HEK293 (cell line): ENCODE measurements around the gene FADS2.
A peak's percentile ranks its signal among the peaks of the same experiment; 100 is the strongest.

Experiments
- BCL11B ChIP-seq: fragments of 450-650 bp; formaldehyde crosslinking; IDR thresholded peaks from 2 replicates; pipeline ENCODE4 v1.5.1; 2016; ENCODE audit warnings: low read depth, missing biosample characterization, missing genetic modification characterization
- GFI1B ChIP-seq: fragments of 450-650 bp; formaldehyde crosslinking; IDR thresholded peaks from 2 replicates; pipeline ENCODE4 v1.5.1; 2016; ENCODE audit warnings: missing biosample characterization, missing genetic modification characterization
- GLI2 ChIP-seq: fragments of 450-650 bp; formaldehyde crosslinking; IDR thresholded peaks from 2 replicates; pipeline ENCODE4; 2017; ENCODE audit warnings: missing biosample characterization, missing genetic modification characterization, low read depth, borderline replicate concordance
- KLF9 ChIP-seq: fragments of 450-650 bp; formaldehyde crosslinking; IDR thresholded peaks from 2 replicates; pipeline ENCODE4 v1.5.1; 2016; ENCODE audit warnings: missing biosample characterization, missing genetic modification characterization, low read depth
- ZBTB1 ChIP-seq: fragments of 450-650 bp; formaldehyde crosslinking; IDR thresholded peaks from 2 replicates; pipeline ENCODE4 v1.5.1; 2016; ENCODE audit warnings: missing biosample characterization, missing genetic modification characterization
- ZBTB17 ChIP-seq: fragments of 450-650 bp; formaldehyde crosslinking; IDR thresholded peaks from 2 replicates; pipeline ENCODE4 v1.5.1; 2016; ENCODE audit warnings: missing biosample characterization, missing genetic modification characterization
- ZBTB20 ChIP-seq: fragments of 450-650 bp; formaldehyde crosslinking; IDR thresholded peaks from 2 replicates; pipeline ENCODE4 v1.5.1; 2016; ENCODE audit warnings: missing biosample characterization, missing genetic modification characterization
- ZBTB21 ChIP-seq: fragments of 450-650 bp; formaldehyde crosslinking; IDR thresholded peaks from 2 replicates; pipeline ENCODE4 v1.5.1; 2017; ENCODE audit warnings: missing biosample characterization, missing genetic modification characterization
- ZBTB48 ChIP-seq: fragments of 450-650 bp; formaldehyde crosslinking; IDR thresholded peaks from 2 replicates; pipeline ENCODE4 v1.5.1; 2016; ENCODE audit warnings: missing biosample characterization, missing genetic modification characterization
- ZNF146 ChIP-seq: fragments of 450-650 bp; formaldehyde crosslinking; IDR thresholded peaks from 2 replicates; pipeline ENCODE4 v1.5.1; 2016; ENCODE audit warnings: missing biosample characterization, missing genetic modification characterization
- ZNF221 ChIP-seq: fragments of 450-650 bp; formaldehyde crosslinking; IDR thresholded peaks from 2 replicates; pipeline ENCODE4 v1.5.1; 2017; ENCODE audit warnings: missing biosample characterization, missing genetic modification characterization, borderline replicate concordance
- ZNF266 ChIP-seq: fragments of 450-650 bp; formaldehyde crosslinking; IDR thresholded peaks from 2 replicates; pipeline ENCODE4 v1.5.1; 2016; ENCODE audit warnings: missing biosample characterization, missing genetic modification characterization, low read depth
- ZNF423 ChIP-seq: fragments of 450-650 bp; formaldehyde crosslinking; IDR thresholded peaks from 2 replicates; pipeline ENCODE4 v1.5.1; 2016; ENCODE audit warnings: missing biosample characterization, missing genetic modification characterization
- ZNF501 ChIP-seq: fragments of 450-650 bp; formaldehyde crosslinking; IDR thresholded peaks from 2 replicates; pipeline ENCODE4 v1.5.1; 2016; ENCODE audit warnings: missing biosample characterization, missing genetic modification characterization
- ZNF530 ChIP-seq: fragments of 450-650 bp; formaldehyde crosslinking; IDR thresholded peaks from 2 replicates; pipeline ENCODE4 v1.5.1; 2016; ENCODE audit warnings: low read depth, missing biosample characterization, missing genetic modification characterization
- ZNF544 ChIP-seq: fragments of 450-650 bp; formaldehyde crosslinking; IDR thresholded peaks from 2 replicates; pipeline ENCODE4 v1.5.0; 2017; ENCODE audit warnings: missing biosample characterization, missing genetic modification characterization
- ZNF561 ChIP-seq: fragments of 450-650 bp; IDR thresholded peaks from 2 replicates; pipeline ENCODE4 v1.5.1; 2018; ENCODE audit warnings: missing biosample characterization, missing genetic modification characterization, borderline replicate concordance
- ZNF660 ChIP-seq: fragments of 450-650 bp; IDR thresholded peaks from 2 replicates; pipeline ENCODE4 v1.5.1; 2018; ENCODE audit warnings: missing biosample characterization, mild to moderate bottlenecking, missing genetic modification characterization
- ZNF664 ChIP-seq: fragments of 450-650 bp; formaldehyde crosslinking; IDR thresholded peaks from 2 replicates; pipeline ENCODE4 v1.5.1; 2016; ENCODE audit warnings: missing biosample characterization, missing genetic modification characterization
- ZNF76 ChIP-seq: fragments of 450-650 bp; formaldehyde crosslinking; IDR thresholded peaks from 2 replicates; pipeline ENCODE4; 2016; ENCODE audit warnings: low read depth, missing biosample characterization, missing genetic modification characterization, borderline replicate concordance
- ZSCAN30 ChIP-seq: fragments of 450-650 bp; IDR thresholded peaks from 2 replicates; pipeline ENCODE4 v1.5.1; 2018; ENCODE audit warnings: missing biosample characterization, mild to moderate bottlenecking, missing genetic modification characterization, moderate library complexity
- TF ChIP-seq, protein P1 (sequence below): fragments of 450-650 bp; formaldehyde crosslinking; IDR thresholded peaks from 2 replicates; pipeline ENCODE4 v1.5.0; 2017; ENCODE audit warnings: missing biosample characterization, missing genetic modification characterization, borderline replicate concordance
- TF ChIP-seq, protein P2 (sequence below): fragments of 450-650 bp; formaldehyde crosslinking; IDR thresholded peaks from 2 replicates; pipeline ENCODE4 v1.5.1; 2017; ENCODE audit warnings: missing biosample characterization, missing genetic modification characterization
- TF ChIP-seq, protein P3 (sequence below): fragments of 450-650 bp; formaldehyde crosslinking; IDR thresholded peaks from 2 replicates; pipeline ENCODE4 v1.5.1; 2016; ENCODE audit warnings: missing biosample characterization, missing genetic modification characterization
- TF ChIP-seq, protein P4 (sequence below): fragments of 450-650 bp; formaldehyde crosslinking; IDR thresholded peaks from 2 replicates; pipeline ENCODE4 v1.5.1; 2016; ENCODE audit warnings: missing biosample characterization, missing genetic modification characterization
- TF ChIP-seq, protein P5 (sequence below): fragments of 450-650 bp; formaldehyde crosslinking; IDR thresholded peaks from 2 replicates; pipeline ENCODE4 v1.5.1; 2016; ENCODE audit warnings: missing biosample characterization, missing genetic modification characterization
- TF ChIP-seq, protein P6 (sequence below): fragments of 450-650 bp; formaldehyde crosslinking; IDR thresholded peaks from 2 replicates; pipeline ENCODE4 v1.5.1; 2016; ENCODE audit warnings: missing biosample characterization, missing genetic modification characterization

FADS2 gene

DNA sequence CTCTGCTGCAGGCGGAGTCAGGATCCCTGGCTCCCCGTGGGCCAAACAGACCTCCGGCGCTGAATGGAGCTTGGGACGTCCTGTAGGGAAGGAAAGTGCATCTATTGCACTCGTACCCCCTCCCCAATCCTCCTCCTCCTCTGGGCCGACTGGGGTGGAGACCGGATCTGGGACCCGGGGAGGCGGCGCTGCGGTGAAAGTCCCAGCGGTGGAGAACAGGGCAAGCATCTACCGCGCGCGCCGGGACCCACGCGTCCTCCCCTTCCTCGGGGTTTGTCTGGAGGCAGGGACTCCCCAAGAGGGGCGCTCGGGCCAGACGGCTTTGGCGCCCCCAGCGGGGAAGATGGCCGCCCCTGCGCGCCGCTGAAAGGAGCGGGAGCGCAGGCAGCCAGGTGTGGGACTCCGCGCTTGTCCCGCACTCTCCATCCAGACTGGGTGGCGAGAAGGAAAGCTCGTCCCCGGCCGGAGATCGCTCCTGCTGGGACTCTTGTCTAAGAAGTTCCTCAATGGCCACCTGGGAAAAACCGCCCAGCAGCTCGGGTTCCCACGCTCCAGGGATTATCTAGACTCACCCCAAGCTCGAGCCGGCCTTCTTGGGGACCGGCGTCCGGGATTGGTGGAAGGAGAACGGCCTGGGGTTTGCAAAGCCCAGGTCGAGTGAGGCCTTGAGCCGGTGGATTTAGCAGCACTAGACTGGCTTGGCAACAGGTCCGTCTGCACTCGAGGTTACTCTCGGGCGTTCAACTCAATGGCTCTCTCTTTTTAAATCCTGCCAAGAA is 718 bp downstream of the FADS2 start (continued):
- TF ChIP-seq ZNF221 (tag by site-specific recombination), result no peak
- peak; percentile 39; the same call in 1 of the 2 replicates for TF ChIP-seq ZBTB17
- TF ChIP-seq BCL11B (tag by site-specific recombination), result no peak
- no peak for TF ChIP-seq KLF9 (tag by site-specific recombination)
- peak; percentile 15; the same call in 1 of the 2 replicates for TF ChIP-seq ZNF76 (tag by site-specific recombination)
- no peak for TF ChIP-seq ZNF266
- TF ChIP-seq ZBTB48 (tag by site-specific recombination), result no peak
- TF ChIP-seq, protein P1, sequence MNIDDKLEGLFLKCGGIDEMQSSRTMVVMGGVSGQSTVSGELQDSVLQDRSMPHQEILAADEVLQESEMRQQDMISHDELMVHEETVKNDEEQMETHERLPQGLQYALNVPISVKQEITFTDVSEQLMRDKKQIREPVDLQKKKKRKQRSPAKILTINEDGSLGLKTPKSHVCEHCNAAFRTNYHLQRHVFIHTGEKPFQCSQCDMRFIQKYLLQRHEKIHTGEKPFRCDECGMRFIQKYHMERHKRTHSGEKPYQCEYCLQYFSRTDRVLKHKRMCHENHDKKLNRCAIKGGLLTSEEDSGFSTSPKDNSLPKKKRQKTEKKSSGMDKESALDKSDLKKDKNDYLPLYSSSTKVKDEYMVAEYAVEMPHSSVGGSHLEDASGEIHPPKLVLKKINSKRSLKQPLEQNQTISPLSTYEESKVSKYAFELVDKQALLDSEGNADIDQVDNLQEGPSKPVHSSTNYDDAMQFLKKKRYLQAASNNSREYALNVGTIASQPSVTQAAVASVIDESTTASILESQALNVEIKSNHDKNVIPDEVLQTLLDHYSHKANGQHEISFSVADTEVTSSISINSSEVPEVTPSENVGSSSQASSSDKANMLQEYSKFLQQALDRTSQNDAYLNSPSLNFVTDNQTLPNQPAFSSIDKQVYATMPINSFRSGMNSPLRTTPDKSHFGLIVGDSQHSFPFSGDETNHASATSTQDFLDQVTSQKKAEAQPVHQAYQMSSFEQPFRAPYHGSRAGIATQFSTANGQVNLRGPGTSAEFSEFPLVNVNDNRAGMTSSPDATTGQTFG (tag by site-specific recombination), result no peak
- TF ChIP-seq, protein P2, sequence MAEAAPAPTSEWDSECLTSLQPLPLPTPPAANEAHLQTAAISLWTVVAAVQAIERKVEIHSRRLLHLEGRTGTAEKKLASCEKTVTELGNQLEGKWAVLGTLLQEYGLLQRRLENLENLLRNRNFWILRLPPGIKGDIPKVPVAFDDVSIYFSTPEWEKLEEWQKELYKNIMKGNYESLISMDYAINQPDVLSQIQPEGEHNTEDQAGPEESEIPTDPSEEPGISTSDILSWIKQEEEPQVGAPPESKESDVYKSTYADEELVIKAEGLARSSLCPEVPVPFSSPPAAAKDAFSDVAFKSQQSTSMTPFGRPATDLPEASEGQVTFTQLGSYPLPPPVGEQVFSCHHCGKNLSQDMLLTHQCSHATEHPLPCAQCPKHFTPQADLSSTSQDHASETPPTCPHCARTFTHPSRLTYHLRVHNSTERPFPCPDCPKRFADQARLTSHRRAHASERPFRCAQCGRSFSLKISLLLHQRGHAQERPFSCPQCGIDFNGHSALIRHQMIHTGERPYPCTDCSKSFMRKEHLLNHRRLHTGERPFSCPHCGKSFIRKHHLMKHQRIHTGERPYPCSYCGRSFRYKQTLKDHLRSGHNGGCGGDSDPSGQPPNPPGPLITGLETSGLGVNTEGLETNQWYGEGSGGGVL, result peak; percentile 23; the same call in 1 of the 2 replicates
- 0 out of 2 replicates have a peak, but pooled peaks have one; percentile 12 for TF ChIP-seq ZBTB20 (tag by site-specific recombination)
- TF ChIP-seq ZNF146 (tag by site-specific recombination), result no peak
- TF ChIP-seq, protein P3, sequence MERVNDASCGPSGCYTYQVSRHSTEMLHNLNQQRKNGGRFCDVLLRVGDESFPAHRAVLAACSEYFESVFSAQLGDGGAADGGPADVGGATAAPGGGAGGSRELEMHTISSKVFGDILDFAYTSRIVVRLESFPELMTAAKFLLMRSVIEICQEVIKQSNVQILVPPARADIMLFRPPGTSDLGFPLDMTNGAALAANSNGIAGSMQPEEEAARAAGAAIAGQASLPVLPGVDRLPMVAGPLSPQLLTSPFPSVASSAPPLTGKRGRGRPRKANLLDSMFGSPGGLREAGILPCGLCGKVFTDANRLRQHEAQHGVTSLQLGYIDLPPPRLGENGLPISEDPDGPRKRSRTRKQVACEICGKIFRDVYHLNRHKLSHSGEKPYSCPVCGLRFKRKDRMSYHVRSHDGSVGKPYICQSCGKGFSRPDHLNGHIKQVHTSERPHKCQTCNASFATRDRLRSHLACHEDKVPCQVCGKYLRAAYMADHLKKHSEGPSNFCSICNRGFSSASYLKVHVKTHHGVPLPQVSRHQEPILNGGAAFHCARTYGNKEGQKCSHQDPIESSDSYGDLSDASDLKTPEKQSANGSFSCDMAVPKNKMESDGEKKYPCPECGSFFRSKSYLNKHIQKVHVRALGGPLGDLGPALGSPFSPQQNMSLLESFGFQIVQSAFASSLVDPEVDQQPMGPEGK (tag by site-specific recombination), result peak; percentile 42
- TF ChIP-seq GFI1B, result no peak
- TF ChIP-seq, protein P4, sequence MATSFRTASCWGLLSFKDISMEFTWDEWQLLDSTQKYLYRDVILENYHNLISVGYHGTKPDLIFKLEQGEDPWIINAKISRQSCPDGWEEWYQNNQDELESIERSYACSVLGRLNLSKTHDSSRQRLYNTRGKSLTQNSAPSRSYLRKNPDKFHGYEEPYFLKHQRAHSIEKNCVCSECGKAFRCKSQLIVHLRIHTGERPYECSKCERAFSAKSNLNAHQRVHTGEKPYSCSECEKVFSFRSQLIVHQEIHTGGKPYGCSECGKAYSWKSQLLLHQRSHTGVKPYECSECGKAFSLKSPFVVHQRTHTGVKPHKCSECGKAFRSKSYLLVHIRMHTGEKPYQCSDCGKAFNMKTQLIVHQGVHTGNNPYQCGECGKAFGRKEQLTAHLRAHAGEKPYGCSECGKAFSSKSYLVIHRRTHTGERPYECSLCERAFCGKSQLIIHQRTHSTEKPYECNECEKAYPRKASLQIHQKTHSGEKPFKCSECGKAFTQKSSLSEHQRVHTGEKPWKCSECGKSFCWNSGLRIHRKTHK (tag by site-specific recombination), result no peak
- no peak for TF ChIP-seq ZNF544 (tag by site-specific recombination)
- no peak for TF ChIP-seq GLI2 (tag by site-specific recombination)
- TF ChIP-seq ZSCAN30 (tag by site-specific recombination), result peak; percentile 32; the same call in 1 of the 2 replicates
- TF ChIP-seq ZNF423 (tag by site-specific recombination), result no peak
- no peak for TF ChIP-seq ZBTB1 (tag by site-specific recombination)
- TF ChIP-seq ZNF660 (tag by site-specific recombination), result 0 out of 2 replicates have a peak, but pooled peaks have one; percentile 45
- 0 out of 2 replicates have a peak, but pooled peaks have one; percentile 29 for TF ChIP-seq ZNF501
- TF ChIP-seq, protein P5, sequence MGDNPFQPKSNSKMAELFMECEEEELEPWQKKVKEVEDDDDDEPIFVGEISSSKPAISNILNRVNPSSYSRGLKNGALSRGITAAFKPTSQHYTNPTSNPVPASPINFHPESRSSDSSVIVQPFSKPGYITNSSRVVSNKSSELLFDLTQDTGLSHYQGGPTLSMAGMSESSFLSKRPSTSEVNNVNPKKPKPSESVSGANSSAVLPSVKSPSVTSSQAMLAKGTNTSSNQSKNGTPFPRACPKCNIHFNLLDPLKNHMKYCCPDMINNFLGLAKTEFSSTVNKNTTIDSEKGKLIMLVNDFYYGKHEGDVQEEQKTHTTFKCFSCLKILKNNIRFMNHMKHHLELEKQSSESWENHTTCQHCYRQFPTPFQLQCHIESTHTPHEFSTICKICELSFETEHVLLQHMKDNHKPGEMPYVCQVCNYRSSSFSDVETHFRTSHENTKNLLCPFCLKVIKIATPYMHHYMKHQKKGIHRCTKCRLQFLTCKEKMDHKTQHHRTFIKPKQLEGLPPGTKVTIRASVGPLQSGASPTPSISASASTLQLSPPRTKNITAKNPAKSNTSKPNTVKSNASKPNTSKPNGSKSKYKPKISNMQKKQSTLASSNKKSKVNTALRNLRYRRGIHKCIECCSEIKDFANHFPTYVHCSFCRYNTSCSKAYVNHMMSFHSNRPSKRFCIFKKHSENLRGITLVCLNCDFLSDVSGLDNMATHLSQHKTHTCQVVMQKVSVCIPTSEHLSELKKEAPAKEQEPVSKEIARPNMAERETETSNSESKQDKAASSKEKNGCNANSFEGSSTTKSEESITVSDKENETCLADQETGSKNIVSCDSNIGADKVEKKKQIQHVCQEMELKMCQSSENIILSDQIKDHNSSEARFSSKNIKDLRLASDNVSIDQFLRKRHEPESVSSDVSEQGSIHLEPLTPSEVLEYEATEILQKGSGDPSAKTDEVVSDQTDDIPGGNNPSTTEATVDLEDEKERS, result no peak
- no peak for TF ChIP-seq ZNF561
- TF ChIP-seq ZBTB21 (tag by site-specific recombination), result no peak
- TF ChIP-seq ZNF664 (tag by site-specific recombination), result no peak
- TF ChIP-seq, protein P6, sequence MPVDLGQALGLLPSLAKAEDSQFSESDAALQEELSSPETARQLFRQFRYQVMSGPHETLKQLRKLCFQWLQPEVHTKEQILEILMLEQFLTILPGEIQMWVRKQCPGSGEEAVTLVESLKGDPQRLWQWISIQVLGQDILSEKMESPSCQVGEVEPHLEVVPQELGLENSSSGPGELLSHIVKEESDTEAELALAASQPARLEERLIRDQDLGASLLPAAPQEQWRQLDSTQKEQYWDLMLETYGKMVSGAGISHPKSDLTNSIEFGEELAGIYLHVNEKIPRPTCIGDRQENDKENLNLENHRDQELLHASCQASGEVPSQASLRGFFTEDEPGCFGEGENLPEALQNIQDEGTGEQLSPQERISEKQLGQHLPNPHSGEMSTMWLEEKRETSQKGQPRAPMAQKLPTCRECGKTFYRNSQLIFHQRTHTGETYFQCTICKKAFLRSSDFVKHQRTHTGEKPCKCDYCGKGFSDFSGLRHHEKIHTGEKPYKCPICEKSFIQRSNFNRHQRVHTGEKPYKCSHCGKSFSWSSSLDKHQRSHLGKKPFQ (tag by site-specific recombination), result no peak
- TF ChIP-seq ZNF530, result no peak
